ENCODE results near the gene LZTS3. TPM values are rescaled to one million over a fixed set of nuclear protein-coding genes. Genes with fewer than 3 reads are reported as not detected.
"Not testable (repeated sequence)": the region's sequence is repeated elsewhere in the genome, so short reads cannot be mapped to it uniquely, and the experiment has no call there.

Gene LZTS3
- total RNA-seq, 1 experiment from 2014 or later: 0.03 TPM

DNA sequence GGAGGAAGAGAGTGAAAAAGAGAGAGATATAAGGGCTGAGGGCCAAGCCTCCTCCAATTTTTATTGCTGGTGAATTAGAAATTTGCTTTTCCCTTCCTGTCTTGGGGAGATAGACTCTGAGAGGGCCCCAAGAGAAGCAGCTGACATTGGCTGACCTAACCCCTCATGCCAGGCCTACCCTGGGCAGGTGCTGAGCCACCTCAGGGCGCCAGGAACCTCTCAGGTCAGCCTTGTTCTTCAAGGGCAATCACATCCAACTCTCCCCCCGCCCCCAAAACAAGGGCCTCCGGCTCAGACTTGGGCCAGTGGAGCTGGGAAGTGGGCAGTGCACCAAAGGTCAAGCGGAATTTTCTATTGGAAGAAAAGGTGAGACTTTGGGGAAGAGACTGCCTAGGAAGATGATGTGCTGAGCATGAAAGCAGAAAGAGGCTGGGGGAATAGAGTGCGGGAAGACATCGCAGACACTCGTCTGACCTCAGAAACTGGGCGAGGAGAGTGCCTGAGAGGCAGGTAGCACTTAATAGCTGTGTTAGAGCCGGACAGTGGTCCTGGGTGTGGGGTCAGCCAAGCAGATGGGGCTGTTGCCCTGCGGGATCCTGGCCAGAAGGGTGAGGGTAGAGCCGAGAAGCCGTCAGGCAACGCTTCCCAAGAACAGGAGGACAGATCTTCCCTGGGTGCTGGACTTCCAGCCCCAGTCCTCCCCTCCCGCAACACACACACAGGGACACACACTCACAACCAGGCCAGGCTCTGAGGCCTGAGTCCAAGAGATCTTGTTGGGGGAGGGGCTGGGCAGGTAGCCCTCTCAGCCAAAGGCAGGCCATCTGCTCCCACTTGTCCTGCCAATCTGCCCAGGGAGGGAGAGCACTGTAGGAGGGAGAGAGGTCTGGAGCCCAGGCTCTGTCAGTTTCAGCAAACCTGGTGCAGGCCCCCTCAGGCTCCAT is 10.0 kb downstream of the LZTS3 start:
- H3K9me3 ChIP-seq: no peaks in the 10 kb centered on the region
- peaks cover 2% of the 10 kb centered on the region; the same call in 1 of the 2 replicates for H3K36me3 ChIP-seq
- DNase-seq: no peak
- no peaks in the 10 kb centered on the region for H3K27me3 ChIP-seq
- no peak overlapping the region for H3K4me3 ChIP-seq

DNA sequence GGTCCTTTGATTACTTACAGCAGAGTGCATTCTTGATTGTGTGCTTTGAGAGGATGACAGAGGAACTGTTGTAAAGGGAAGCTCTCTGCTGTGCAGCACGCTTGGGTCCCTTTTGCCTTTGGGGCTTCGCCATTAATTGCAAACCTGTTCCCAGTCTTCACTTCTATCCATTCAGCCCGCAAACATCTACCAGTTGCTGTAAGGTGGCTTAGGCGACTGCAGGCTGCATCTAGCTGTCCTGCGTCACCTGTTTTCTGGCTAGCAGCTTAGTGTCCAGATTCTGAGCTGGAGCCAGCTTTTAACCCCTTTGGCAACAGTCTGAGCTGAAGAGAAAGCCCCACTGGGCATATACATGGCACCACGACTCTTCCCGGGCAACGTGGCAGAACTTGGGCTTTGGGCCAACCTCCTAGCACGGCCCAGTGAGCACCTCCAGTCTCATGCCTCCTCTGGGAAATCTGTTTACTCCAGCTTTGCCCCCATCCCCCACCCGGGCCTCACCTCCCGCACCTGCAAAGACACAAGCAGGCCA is 11.2 kb downstream of the LZTS3 start:
- Histone ChIP-seq H3K4me3 (no peak overlapping the region), H3K9me3 (no peaks in the 10 kb centered on the region), H3K36me3 (peaks cover 2% of the 10 kb centered on the region; the same call in 1 of the 2 replicates), H3K27me3 (no peaks in the 10 kb centered on the region)
- DNase-seq: no peak

DNA sequence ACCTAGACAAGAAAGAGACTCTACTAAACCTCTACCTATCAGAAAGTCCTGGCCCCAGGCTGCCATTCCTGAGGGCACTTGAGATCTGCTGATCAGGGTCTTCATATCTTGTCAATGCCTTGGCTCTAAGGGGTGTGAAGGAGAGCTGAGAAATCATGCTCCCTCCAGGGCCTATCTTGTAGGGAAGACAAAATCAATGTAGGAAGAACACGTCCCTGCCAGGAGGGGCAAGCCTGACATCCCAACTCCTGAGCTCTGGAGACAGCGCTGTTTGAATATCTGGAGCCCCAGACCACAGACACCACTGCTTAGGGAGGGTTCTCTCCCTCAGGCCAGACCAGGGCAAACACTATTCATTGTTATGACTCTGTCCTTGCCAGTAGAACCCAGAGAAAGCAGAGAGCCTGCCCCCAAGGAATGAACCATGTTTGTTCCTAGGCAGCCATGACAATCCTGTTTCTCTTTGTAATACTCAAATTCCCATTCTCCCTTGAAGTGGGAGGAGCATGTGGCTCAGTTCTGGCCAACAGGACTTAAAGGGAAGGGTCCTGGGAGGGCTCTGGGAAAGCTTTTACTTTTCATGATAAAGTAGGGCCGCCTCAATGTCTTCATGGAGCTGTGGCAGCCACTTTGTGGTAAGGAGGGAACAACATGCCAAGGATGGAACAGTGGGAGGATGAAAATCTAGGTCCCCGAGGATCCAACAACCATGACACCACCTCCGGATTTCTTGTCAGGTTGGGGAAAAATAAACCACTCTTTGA is 11.9 kb downstream of the LZTS3 start:
- Histone ChIP-seq H3K4me3 (no peak overlapping the region), H3K9me3 (no peaks in the 10 kb centered on the region), H3K27me3 (no peaks in the 10 kb centered on the region), H3K36me3 (peaks cover 2% of the 10 kb centered on the region; the same call in 1 of the 2 replicates)
- DNase-seq: no peak

DNA sequence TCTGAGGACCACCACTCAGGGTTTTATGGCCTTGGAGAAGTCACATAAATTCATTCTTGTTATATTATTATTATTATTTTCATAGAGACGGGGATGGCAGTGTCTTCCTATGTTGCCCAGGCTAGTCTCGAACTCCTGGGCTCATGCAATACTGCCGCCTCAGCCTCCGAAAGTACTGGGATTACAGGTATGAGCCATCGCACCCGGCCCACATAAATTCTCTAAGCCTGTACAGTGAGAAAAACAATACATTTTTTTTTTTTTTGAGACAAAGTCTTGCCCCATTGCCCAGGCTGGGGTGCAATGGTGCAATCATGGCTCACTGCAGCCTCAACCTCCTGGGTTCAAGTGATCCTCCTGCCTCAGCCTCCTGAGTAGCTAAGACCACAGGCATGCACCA is 12.9 kb downstream of the LZTS3 start:
- Histone ChIP-seq H3K9me3 (no peaks in the 10 kb centered on the region), H3K27me3 (no peaks in the 10 kb centered on the region), H3K36me3 (peaks cover 2% of the 10 kb centered on the region; the same call in 1 of the 2 replicates), H3K4me3 (peak overlapping the region; percentile 84)
- no peak for DNase-seq

DNA sequence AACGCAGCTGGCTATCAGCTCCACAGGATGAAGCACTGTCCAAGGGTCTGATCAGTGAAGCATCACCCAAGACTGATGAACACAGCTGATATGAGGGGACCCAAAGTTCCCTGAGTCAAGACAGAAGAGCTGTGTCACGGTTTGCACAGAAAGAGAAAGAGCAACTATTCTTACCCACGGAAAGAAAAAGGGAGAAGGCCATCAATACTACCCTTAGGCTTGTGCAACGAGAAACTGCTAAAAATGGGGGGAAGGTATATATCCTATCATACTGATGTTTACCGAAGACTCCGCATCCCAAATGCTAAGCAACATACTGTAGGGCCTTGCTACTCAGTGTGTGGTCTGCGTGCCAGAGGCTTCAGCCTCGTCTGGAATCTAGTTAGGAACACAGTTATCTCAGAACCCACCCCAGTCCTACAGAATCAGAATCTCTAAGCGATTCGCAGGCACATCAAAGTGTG is 14.3 kb downstream of the LZTS3 start:
- Histone ChIP-seq H3K9me3 (no peaks in the 10 kb centered on the region), H3K27me3 (no peaks in the 10 kb centered on the region), H3K4me3 (peak overlapping the region; percentile 84), H3K36me3 (peaks cover 2% of the 10 kb centered on the region; the same call in 1 of the 2 replicates)
- no peak for DNase-seq

DNA sequence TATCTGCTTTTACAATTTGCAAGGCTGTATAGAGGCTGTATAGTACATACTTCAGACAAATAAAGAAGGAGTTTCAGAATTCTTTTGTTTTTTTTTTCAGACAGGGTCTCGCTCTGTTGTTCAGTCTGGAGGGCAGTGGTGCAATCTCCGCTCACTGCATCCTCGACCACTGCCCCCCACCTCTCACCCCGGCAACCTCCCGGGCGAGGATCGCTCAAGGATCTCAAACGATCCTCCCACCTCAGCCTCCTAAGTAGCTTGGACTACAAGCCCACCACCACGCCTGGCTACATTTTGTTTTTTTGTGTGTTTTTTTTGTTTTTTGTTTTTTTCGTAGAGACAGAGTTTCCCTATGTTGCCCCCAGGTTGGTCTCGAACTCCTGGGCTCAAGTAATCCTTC is 15.5 kb downstream of the LZTS3 start:
- H3K36me3 ChIP-seq: peaks cover 2% of the 10 kb centered on the region; the same call in 1 of the 2 replicates
- no peak overlapping the region; the same call in 1 of the 2 replicates for H3K4me3 ChIP-seq
- H3K27me3 ChIP-seq: no peaks in the 10 kb centered on the region
- no peak for DNase-seq
- no peaks in the 10 kb centered on the region for H3K9me3 ChIP-seq

DNA sequence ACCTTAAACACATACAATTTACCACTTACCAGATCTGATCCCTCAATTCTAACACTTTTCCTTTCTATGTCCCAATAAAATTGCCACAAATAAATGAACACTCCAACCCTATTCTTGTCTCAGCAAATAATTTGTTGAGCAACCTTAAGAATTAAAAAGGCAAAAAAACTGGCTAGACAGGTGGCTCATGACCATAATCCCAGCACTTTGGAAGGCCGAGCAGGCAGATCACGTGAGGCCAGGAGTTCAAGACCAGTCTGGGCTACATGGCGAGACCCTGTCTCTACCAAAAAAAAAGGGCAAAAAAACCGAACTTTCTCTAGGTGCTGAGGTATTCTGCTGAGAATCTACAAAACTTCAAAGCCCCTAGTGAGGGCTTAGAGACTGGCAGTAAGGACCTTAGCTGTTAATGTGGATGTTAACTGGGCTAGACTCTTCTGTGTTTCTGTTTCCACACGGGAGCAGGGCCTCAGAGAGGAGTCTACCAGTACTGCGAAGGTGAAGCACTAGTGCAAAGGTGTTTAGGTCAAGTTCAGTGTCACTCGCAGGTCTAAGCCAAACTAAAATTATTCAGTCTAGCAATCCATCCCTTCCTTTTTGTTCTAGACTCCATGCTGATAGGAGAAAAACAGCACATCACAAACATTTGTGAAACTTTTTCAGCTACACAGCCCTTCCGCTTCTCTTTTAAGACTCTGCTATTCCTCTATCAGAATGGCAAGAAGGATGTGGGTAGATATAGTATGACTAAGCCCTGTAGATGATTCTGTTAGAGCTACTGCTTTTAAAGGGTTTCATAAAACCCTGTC is 16.3 kb downstream of the LZTS3 start:
- peaks cover 2% of the 10 kb centered on the region; the same call in 1 of the 2 replicates for H3K36me3 ChIP-seq
- no peak overlapping the region for H3K4me3 ChIP-seq
- no peaks in the 10 kb centered on the region for H3K9me3 ChIP-seq
- DNase-seq: no peak
- H3K27me3 ChIP-seq: no peaks in the 10 kb centered on the region

DNA sequence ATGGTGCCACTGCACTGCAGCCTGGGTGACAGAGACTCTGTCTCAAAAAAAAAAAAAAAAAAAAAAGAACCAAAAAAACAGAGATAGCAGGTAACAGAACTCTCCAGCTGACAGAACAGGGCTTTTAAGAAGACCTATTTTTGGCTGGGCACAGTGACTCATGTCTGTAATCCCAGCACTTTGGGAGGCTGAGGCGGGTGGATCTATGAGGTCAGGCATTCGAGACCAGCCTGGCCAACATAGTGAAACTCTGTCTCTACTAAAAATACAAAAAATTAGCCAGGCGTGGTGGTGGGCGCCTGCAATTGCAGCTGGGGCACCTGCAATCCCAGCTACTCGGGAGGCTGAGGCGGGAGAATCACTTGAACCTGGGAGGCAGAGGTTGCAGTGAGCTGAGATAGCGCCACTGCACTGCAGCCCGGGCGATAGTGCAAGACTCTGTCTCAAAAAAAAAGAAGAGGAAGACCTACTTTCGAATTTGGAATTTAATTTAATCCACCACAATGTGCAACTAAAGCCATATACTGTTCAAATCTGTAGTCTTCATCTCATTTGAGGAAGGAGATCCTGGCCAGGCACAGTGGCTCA is 21.2 kb downstream of the LZTS3 start:
- peaks cover 12% of the 10 kb centered on the region for H3K36me3 ChIP-seq
- peak; percentile 43 for DNase-seq
- not testable (repeated sequence) for H3K4me3 ChIP-seq, H3K27me3 ChIP-seq, H3K9me3 ChIP-seq

DNA sequence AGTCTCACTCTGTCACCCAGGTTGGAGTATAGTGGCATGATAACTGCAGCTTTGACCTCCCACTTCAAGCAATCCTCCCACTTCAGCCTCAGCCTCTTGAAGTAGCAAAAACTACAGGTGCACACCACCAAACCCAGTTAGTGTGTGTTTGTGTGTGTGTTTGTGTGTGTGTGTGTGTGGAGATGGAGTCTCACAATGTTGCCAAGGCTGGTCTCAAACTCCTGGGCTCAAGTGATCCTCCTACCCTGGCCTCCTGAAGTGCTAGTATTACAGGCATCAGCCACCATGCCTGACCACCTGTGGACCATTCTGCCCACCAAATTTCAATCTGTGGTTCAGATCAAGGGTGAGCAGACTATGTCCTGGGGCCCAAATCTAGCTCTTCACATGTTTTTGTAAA is 22.4 kb downstream of the LZTS3 start:
- no peaks in the 10 kb centered on the region for H3K27me3 ChIP-seq
- no peak for DNase-seq
- no peaks in the 10 kb centered on the region for H3K9me3 ChIP-seq
- H3K4me3 ChIP-seq: no peak overlapping the region
- H3K36me3 ChIP-seq: peaks cover 21% of the 10 kb centered on the region

DNA sequence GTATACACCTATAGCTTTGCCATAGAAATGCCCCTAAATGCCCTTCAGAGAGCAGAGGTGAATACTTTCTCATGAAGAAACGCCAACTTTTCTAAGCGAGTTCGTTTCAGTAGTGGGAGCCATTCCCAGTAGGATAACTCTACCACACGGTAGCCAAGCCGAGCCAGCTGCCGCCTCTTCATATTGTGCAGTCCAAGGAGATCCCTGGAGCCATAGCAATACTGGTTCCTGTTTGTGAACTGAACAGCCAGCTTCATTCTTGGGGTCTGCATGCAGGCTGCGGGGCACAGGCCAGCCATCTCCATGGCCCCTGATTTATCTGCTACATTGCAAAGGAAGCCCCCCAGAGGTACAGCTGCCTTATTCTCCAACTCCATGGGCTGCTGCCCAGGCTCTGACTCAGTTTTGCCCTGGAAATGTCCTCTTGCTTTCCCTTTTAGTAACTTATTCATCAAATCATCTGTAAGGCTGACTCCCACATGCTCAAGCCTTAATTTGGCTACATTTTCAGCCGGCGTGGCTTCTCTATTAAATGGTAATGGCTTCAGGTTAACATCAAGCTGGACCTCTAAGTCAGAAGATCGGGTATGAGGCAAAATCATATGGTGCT is 26.5 kb downstream of the LZTS3 start:
- H3K9me3 ChIP-seq: no peaks in the 10 kb centered on the region
- H3K36me3 ChIP-seq: peaks cover 21% of the 10 kb centered on the region
- no peak overlapping the region for H3K4me3 ChIP-seq
- no peaks in the 10 kb centered on the region for H3K27me3 ChIP-seq
- DNase-seq: no peak

DNA sequence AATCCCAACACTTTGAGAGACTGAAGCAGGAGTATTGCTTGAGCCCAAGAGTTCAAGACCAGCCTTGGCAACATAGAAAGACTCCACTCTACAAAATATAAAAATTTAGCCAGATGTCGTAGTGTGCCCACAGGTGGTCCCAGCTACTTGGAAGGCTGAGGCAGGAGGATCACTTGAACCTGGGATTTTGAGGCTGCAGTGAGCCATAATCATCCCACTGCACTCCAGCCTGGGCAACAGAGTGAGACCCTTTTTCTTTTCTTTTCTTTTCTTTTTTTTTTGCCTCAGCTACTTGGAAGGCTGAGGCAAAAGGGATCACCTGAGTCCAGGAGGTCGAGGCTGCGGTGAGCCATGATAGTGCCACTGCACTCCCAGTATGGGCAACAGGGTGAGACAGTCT is 31.6 kb downstream of the LZTS3 start:
- Histone ChIP-seq H3K9me3 (no peaks in the 10 kb centered on the region), H3K27me3 (no peaks in the 10 kb centered on the region), H3K36me3 (peaks cover 4% of the 10 kb centered on the region), H3K4me3 (no peak overlapping the region)
- no peak for DNase-seq

DNA sequence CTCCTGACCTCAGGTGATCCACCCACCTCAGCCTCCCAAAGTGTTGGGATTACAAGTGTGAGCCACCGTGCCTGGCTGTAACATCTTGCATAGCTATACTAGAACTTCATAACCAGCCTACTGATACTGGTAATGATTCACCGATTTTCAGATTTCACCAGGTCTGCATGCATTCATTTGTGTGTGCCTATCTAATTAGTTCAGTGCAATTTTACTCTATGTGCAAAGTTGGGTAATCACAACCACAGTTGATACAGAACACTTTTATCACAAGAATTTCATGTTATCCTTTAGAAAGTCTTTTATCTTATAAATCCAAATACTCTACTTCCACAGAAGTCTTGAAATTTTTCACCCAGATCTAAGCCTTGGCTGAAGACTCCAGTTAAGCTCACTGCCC is 35.9 kb downstream of the LZTS3 start:
- H3K9me3 ChIP-seq: no peaks in the 10 kb centered on the region
- no peaks in the 10 kb centered on the region for H3K36me3 ChIP-seq
- no peak for DNase-seq
- no peaks in the 10 kb centered on the region for H3K27me3 ChIP-seq
- no peak overlapping the region for H3K4me3 ChIP-seq

DNA sequence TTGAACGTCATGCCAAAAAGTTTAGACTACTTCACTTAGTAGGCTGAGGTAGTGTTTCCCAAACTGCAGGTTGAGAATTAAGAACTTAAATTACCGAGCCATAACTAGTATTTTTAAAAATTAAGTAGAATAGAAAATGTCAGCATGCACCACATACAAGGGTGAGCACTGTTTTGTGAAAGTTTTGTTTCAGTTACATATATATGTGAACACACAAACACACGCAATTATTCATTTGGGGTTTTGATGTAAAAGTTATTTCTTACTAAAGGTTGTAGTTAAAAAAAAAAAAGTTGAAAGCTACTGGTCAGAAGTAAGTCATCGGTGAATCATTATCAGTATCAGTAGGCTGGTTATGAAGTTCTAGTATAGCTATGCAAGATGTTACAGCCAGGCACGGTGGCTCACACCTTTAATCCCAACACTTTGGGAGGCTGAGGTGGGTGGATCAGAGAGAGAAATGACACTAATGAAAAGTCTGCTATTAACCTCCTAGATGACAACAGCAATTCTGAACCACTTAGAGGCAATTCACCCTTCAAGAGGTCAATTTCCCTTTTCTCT is 37.8 kb downstream of the LZTS3 start:
- Histone ChIP-seq H3K27me3 (no peaks in the 10 kb centered on the region), H3K36me3 (no peaks in the 10 kb centered on the region), H3K9me3 (no peaks in the 10 kb centered on the region), H3K4me3 (no peak overlapping the region)
- no peak for DNase-seq

DNA sequence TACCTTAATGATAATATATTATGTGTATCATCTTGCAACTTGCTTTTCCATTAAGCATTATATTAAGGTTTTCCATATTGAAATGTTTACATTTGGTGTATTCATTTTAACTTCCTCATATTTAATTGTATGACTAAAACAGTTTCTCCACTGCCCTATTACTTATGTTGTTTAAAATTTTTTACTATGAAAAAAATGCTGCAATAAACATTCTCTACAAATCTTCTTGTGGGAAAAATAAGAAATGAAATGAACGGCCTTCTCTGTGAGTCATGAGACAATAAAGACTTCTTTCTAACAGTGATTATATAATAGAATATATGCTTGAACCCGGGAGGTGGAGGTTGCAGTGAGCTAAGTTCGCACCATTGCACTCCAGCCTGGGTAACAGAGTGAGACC is 39.2 kb downstream of the LZTS3 start:
- H3K36me3 ChIP-seq: no peaks in the 10 kb centered on the region
- no peaks in the 10 kb centered on the region for H3K9me3 ChIP-seq
- no peaks in the 10 kb centered on the region for H3K27me3 ChIP-seq
- DNase-seq: no peak
- H3K4me3 ChIP-seq: no peak overlapping the region

DNA sequence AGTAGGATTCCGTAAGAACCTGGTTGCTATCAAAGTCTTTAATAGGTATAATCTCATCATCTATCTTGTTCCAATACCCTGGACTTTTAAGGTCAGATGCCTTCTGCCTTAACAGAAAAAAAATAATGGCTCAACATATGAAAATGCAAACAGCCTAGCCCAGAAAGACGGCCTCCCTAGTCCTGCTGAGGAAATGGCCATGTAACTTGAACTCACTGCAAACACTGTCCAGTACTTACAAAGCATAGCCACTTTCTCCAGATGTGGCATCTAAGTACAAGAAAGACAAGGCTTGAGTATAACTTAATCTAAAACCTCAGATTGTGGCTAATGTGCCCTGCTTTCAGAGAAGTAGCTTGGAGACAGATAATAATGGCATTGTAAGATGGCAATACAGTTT is 40.2 kb downstream of the LZTS3 start:
- Histone ChIP-seq H3K36me3 (no peaks in the 10 kb centered on the region), H3K4me3 (no peak overlapping the region), H3K9me3 (no peaks in the 10 kb centered on the region), H3K27me3 (no peaks in the 10 kb centered on the region)
- DNase-seq: no peak

Data from MG63 (cell line).